SK-N-MC (cell line): ENCODE data around the gene JCHAIN.
"Not testable (repeated sequence)": the region's sequence is repeated elsewhere in the genome, so short reads cannot be mapped to it uniquely, and the experiment has no call there.

Experiments
- EZH2 ChIP-seq: fragments of 200-600 bp; sonication (generic); IDR thresholded peaks from one replicate; pipeline ENCODE4 v1.6.1; 2017; ENCODE audit warnings: antibody characterized with exemption
- FOXP2 ChIP-seq: optimal IDR thresholded peaks from 2 replicates; pipeline ENCODE3; 2011; ENCODE audit warnings: mild to moderate bottlenecking, moderate library complexity; ENCODE audit not compliant: insufficient read depth; ENCODE audit errors: extremely low read length, control extremely low read depth
- POLR2AphosphoS5 ChIP-seq: IDR thresholded peaks from 2 replicates; pipeline ENCODE4 v1.6.1; 2012; ENCODE audit warnings: mild to moderate bottlenecking, low read depth, low read length, borderline replicate concordance

- not testable (repeated sequence) for TF ChIP-seq POLR2AphosphoS5, FOXP2, EZH2
These were observed 4.9 kb downstream of the JCHAIN start for GRCh38 chr4:70661309-70661922.
